ENCODE measurements around the gene SENP8.
A peak's percentile ranks its signal among the peaks of the same experiment; 100 is the strongest.

The SENP8 gene

DNA sequence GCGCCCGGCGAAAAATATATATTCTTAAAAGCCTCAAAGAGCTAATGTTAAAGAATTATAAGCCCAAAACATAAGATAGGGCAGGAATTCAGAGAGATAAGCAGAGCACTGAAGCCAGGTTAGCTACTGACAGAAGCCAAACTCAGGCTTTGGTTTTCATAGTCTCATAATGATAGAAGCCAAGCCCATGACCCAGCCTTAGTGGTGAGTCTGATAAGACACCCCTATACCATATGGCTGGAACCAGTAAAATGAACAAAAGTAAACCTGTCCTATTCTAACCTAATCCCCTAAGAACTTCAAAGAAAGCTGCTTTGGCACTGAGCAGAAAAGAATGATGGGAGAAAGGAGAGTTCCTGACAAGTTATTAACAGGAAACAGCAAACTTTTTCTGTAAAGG lies 26.2 kb upstream of the SENP8 start:
- H4K20me1 ChIP-seq (ENCODE audit: insufficient read depth, low read length, poor library complexity, severe bottlenecking) = peaks cover 6% of the 10 kb centered on the region
- H3K4me1 ChIP-seq (ENCODE audit: insufficient read depth, low read length, poor library complexity, severe bottlenecking) = peaks cover 17% of the 10 kb centered on the region
- peak overlapping the region; percentile 35 for H3K4me2 ChIP-seq (ENCODE audit: low read depth, low read length, poor library complexity, severe bottlenecking)
- H3K9me3 ChIP-seq (ENCODE audit: insufficient read depth, low read depth, low read length) = peaks cover 7% of the 10 kb centered on the region; the same call in 1 of the 2 replicates
- peak overlapping the region; percentile 22 for H3K9ac ChIP-seq (ENCODE audit: low read depth, low read length, poor library complexity, severe bottlenecking)
- TF ChIP-seq, protein P1, sequence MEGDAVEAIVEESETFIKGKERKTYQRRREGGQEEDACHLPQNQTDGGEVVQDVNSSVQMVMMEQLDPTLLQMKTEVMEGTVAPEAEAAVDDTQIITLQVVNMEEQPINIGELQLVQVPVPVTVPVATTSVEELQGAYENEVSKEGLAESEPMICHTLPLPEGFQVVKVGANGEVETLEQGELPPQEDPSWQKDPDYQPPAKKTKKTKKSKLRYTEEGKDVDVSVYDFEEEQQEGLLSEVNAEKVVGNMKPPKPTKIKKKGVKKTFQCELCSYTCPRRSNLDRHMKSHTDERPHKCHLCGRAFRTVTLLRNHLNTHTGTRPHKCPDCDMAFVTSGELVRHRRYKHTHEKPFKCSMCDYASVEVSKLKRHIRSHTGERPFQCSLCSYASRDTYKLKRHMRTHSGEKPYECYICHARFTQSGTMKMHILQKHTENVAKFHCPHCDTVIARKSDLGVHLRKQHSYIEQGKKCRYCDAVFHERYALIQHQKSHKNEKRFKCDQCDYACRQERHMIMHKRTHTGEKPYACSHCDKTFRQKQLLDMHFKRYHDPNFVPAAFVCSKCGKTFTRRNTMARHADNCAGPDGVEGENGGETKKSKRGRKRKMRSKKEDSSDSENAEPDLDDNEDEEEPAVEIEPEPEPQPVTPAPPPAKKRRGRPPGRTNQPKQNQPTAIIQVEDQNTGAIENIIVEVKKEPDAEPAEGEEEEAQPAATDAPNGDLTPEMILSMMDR (conservative IDR thresholded peaks at IDR 0.05; ENCODE audit: low read length) = no peak
- TF ChIP-seq EZH2phosphoT487 (IDR thresholded peaks at IDR 0.05; ENCODE audit: borderline replicate concordance) = no peak
- H3K36me3 ChIP-seq (ENCODE audit: insufficient read depth, low read length) = no peaks in the 10 kb centered on the region; the same call in 1 of the 2 replicates
- no peak overlapping the region for H2AFZ ChIP-seq (ENCODE audit: low read length)
- H3F3A ChIP-seq (ENCODE audit: low read depth) = 0 out of 2 replicates have a peak, but pooled peaks cover 6% of the 10 kb centered on the region
- H3K27me3 ChIP-seq (ENCODE audit: insufficient read depth, low read length, poor library complexity, severe bottlenecking) = no peaks in the 10 kb centered on the region
- H3K9me2 ChIP-seq (replicated peaks; ENCODE audit: low read depth, low read length) = no peaks in the 10 kb centered on the region
- H3K79me2 ChIP-seq (ENCODE audit: insufficient read depth, low read length) = peaks cover 62% of the 10 kb centered on the region
- no peak overlapping the region for H3K4me3 ChIP-seq (ENCODE audit: low read length, poor library complexity, severe bottlenecking)

DNA sequence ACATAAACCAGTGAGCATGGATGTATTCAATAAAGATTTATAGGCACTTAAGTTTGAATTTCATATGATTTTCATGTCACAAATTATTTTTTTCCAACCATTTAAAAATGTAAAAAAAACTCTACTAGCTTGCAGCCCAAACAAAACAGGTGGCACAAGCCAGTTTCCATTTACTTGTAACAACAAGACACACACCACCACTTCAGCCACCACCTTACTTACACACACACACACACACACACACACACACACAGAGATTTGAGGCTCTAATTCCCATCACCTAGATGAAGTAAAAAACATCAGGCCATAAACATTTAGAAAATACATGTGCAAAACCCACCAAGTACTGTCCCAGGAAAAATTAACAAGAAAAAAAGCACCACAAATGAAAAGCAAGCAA lies 25.5 kb upstream of the SENP8 start:
- Histone ChIP-seq H3K9me3 (ENCODE audit: insufficient read depth, low read depth, low read length) (peaks cover 7% of the 10 kb centered on the region; the same call in 1 of the 2 replicates), H3K9me2 (replicated peaks; ENCODE audit: low read depth, low read length) (no peaks in the 10 kb centered on the region), H3K9ac (ENCODE audit: low read depth, low read length, poor library complexity, severe bottlenecking) (peak overlapping the region; percentile 22), H3K36me3 (ENCODE audit: insufficient read depth, low read length) (no peaks in the 10 kb centered on the region; the same call in 1 of the 2 replicates), H3K79me2 (ENCODE audit: insufficient read depth, low read length) (peaks cover 61% of the 10 kb centered on the region), H3K27me3 (ENCODE audit: insufficient read depth, low read length, poor library complexity, severe bottlenecking) (no peaks in the 10 kb centered on the region), H4K20me1 (ENCODE audit: insufficient read depth, low read length, poor library complexity, severe bottlenecking) (peaks cover 6% of the 10 kb centered on the region), H3K4me1 (ENCODE audit: insufficient read depth, low read length, poor library complexity, severe bottlenecking) (peaks cover 14% of the 10 kb centered on the region), H3F3A (ENCODE audit: low read depth) (0 out of 2 replicates have a peak, but pooled peaks cover 6% of the 10 kb centered on the region), H3K4me2 (ENCODE audit: low read depth, low read length, poor library complexity, severe bottlenecking) (peak overlapping the region; percentile 35), H3K4me3 (ENCODE audit: low read length, poor library complexity, severe bottlenecking) (no peak overlapping the region), H2AFZ (ENCODE audit: low read length) (no peak overlapping the region)
- TF ChIP-seq EZH2phosphoT487 (IDR thresholded peaks at IDR 0.05; ENCODE audit: borderline replicate concordance) = no peak
- TF ChIP-seq, protein P1 (conservative IDR thresholded peaks at IDR 0.05; ENCODE audit: low read length) = no peak

DNA sequence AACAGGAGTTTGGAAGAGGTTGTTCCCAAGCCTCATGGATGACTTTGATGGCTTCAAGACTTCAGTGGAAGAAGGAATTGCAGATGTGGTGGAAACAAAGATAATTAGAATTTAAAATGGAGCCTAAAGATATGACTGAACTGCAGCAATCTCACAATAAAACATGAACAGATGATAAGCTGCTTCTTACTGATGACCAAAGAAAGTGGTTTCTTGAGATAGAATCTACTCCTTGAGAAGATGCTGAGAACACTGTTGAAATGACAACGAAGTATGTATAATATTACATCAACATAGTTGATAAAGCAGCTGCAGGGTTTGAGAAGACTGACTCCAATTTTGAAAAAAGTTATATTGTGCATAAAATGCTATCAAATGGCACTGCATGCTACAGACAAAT lies 21.4 kb upstream of the SENP8 start:
- H3K4me1 ChIP-seq (ENCODE audit: insufficient read depth, low read length, poor library complexity, severe bottlenecking) = peaks cover 13% of the 10 kb centered on the region
- no peaks in the 10 kb centered on the region for H3K27me3 ChIP-seq (ENCODE audit: insufficient read depth, low read length, poor library complexity, severe bottlenecking)
- no peak overlapping the region for H3K4me2 ChIP-seq (ENCODE audit: low read depth, low read length, poor library complexity, severe bottlenecking)
- peaks cover 6% of the 10 kb centered on the region for H4K20me1 ChIP-seq (ENCODE audit: insufficient read depth, low read length, poor library complexity, severe bottlenecking)
- TF ChIP-seq EZH2phosphoT487 (IDR thresholded peaks at IDR 0.05; ENCODE audit: borderline replicate concordance) = no peak
- TF ChIP-seq, protein P1 (conservative IDR thresholded peaks at IDR 0.05; ENCODE audit: low read length) = no peak
- peaks cover 47% of the 10 kb centered on the region for H3K79me2 ChIP-seq (ENCODE audit: insufficient read depth, low read length)
- no peak overlapping the region for H3K4me3 ChIP-seq (ENCODE audit: low read length, poor library complexity, severe bottlenecking)
- no peak overlapping the region for H3K9ac ChIP-seq (ENCODE audit: low read depth, low read length, poor library complexity, severe bottlenecking)
- no peak overlapping the region for H2AFZ ChIP-seq (ENCODE audit: low read length)
- H3K36me3 ChIP-seq (ENCODE audit: insufficient read depth, low read length) = no peaks in the 10 kb centered on the region; the same call in 1 of the 2 replicates
- peaks cover 7% of the 10 kb centered on the region; the same call in 1 of the 2 replicates for H3K9me3 ChIP-seq (ENCODE audit: insufficient read depth, low read depth, low read length)
- 0 out of 2 replicates have a peak, but pooled peaks cover 6% of the 10 kb centered on the region for H3F3A ChIP-seq (ENCODE audit: low read depth)
- no peaks in the 10 kb centered on the region for H3K9me2 ChIP-seq (replicated peaks; ENCODE audit: low read depth, low read length)

Data from Loucy (cell line).